Kidney tubule cell (primary cell): ENCODE measurements around the gene CLDN14.
"Not testable (repeated sequence)": the region's sequence is repeated elsewhere in the genome, so short reads cannot be mapped to it uniquely, and the experiment has no call there.

Experiments used
- DNase-seq: peaks from one replicate; pipeline ENCODE4 v3.0.0-alpha.2; 2018; ENCODE audit warnings: low spot score

CLDN14 gene

GRCh38 chr21:36499578-36500471 lies 19.9 kb upstream of the CLDN14 start:
- DNase-seq = peak; percentile 59

DNA sequence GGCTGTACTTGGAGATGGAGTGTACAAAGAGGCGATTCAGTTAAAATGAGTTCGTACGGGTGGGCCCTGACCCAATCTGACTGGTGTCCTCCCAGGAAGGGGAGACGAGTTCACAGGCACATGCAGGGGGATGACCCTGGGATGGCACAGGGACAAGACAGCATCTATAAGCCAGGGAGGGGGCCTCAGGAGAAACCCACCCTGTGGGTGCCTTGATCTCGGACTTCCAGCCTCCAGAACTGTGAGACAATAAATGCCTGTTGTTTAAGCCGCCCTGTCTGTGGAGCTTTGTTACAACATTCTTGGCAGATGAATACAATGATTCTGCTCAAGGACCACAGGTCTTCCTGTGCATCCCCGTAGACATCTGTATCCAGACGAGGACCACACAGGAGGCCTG lies 14.6 kb upstream of the CLDN14 start:
- no peak for DNase-seq

DNA sequence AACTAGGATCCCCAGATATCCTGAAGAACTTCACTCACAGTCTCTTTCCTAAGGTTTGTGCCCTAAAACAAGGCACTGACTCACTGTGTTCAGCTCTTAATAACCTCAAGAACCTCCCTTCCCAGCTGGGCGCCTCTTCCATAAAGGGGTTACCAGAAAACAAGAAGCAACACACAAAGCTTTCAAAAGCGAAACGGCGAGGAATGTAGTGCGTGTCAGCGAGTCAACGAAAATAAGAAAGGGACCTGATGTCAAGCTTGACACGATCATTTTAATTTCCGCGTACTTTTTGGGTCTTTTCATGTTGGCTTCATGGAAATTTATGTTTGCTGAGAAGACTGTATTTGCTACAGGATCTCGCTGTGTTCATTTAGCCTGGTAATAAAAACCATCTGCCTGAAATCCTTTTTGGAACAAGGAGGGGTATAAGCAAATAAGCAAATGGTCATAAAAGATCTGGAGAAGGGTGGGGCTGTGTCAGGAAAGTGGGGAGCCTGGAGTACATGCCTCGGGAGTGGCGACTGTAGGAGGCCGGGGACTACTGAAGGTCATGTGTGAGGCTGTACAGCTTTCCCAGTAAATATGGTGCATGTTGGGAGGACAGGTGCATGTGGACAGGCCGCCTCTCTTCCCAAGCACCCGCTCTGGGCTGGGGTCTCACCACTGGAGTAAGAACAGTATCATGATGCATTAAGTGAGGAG lies 11.4 kb upstream of the CLDN14 start:
- DNase-seq = no peak

DNA sequence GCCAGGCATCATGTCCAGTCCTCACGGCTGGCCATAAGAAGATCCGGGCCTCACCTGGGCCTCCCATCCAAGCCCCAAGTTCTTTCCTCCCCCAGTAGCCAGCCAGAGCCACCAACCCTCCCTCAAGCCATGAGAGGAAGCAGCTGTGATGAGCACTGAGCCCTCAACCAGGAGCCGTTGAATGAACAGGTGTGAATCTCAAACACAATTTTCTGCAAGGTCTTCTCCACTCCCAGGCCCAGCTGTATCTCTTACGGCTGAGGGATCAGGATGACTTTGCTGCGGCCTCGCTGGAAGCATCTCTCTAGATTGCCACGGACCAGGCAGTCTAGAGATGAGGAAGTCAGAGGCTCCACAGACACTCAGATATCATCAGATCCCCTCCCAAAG lies 9.8 kb upstream of the CLDN14 start:
- no peak for DNase-seq

GRCh38 chr21:36489103-36489775 lies 9.3 kb upstream of the CLDN14 start:
- no peak for DNase-seq

DNA sequence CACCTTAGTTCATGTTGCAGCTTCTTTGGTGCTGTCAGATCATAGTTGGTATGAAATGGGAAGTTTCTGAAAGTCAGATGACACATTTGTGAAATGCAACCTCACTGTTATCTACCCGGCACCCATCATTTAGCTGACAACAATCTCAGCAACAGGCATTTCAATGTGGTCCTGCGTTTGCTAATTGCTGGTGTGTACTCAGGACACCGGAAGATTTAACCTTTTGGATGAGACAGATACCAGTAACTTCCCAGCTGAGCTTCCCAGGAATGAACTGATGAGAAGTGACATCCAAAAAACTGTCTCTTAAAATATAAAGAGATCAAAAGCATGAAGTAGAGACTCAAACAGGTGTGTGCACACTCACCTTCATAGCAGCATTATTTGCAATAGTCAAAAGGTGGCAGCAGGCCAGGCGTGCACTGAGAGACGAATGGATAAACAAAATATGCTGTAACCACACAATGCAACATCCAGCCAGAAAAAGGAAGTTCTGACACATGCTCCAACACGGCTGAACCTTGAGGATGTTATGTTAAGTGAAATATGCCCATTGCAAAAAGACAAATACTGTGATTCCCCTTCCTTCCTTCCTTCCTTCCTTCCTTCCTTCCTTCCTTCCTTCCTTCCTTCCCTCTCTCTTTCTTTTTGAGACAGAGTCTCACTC lies 7.9 kb upstream of the CLDN14 start:
- DNase-seq = peak; percentile 18

GRCh38 chr21:36486246-36486645 lies 6.3 kb upstream of the CLDN14 start:
- DNase-seq = no peak

- DNase-seq = no peak
Observed at GRCh38 chr21:36485476-36485875, 5.6 kb upstream of the CLDN14 start.

- no peak for DNase-seq
Observed at GRCh38 chr21:36483095-36483494, 3.2 kb upstream of the CLDN14 start.

GRCh38 chr21:36482673-36483072 lies 2.8 kb upstream of the CLDN14 start:
- DNase-seq = no peak

DNA sequence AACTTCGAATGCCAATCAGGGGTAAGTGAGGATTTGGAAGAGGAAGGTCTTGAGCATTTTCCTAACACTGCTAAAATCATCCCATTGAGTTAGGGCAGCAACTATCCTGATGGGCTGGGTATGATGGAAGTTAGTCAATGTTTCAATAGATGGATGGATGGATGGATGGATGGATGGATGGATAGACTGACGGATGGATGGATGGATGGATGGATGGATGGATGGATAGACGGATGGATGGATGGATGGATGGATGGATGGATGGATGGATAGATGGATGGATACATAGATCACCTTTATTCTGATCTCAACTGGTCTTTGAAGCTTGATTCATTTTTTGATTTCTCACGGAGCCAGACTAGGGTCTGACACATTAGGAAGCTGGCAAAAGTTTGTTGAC lies 2.3 kb upstream of the CLDN14 start:
- no peak for DNase-seq

- DNase-seq = no peak
Observed at GRCh38 chr21:36481639-36482038, 1.7 kb upstream of the CLDN14 start.

- DNase-seq = no peak
Observed at GRCh38 chr21:36480618-36481017, 696 bp upstream of the CLDN14 start.

DNA sequence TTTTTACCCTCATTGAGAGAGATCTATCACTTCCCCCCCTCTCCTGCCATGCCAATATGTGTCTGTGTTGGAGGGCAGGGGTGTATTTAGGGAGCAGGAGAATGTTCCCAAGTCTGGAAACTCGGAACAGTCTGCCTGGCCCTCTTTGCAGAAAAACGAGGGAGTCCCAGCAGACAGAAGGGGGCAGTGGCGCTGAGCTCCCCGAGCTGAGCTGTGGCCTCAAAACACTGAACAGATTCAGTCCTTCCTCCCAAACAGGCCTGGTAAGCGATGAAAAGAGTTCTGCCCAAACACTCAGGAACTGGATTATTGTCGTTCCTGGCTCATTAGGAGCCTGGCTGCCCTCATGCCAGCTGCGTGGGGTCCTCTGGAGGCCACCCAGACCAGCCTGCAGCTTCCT lies 981 bp downstream of the CLDN14 start:
- no peak for DNase-seq

- DNase-seq = peak; percentile 92
Observed at GRCh38 chr21:36478207-36478701, 1.7 kb downstream of the CLDN14 start.

DNA sequence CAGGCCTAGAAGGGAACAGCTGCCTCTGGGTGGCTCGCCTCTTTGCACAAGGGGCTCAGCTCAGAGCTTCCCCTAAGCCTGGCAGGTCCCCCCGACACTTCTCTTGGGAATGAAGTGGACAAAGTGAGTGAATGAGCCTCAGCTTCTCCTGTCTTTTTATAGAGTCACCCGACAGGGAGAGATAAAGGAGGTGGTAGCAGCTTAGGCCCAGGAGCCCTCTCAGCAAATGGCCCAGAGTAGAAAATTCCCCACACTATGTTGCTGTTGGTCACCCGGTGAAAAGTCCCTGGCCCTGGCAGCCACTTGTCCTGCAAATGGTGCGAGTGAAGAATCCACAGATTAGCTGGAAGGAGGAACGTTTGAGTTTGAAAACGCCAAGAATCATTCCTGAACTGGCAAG lies 2.4 kb downstream of the CLDN14 start:
- DNase-seq = no peak

DNA sequence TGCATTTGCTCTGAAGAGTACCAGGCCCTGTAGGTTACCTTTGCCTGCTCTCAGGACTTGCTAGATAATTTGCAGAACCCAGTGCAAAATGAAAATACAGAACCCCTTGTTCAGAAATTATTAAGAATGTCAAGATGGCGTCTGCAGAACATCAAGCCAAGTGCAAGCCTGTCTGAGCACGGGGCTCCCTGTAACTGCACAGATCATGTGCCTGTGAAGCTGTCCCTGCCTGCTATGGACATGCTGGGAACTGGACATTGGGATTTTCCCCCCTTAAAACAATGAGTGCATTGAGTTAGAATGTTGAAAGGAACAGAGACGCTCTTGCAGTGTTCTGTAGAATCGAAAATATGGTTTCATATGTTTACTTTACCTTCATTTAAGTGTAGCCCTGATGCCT lies 2.9 kb downstream of the CLDN14 start:
- no peak for DNase-seq

DNA sequence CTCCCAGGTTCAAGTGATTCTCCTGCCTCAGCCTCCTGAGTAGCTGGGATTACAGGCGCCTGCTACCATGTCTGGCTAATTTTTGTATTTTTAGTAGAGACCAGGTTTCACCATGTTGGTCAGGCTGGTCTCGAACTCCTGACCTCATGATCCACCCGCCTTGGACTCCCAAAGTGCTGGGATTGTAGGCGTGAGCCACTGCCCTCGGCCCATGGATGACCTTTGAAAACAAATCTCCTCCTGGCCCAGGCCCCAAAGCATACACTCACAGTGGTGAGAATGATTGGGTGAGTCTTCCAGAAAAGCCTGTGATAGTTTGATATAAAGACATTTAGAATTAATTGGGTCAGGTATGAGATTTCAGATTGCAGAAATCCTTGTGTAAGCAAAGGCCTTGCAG lies 3.4 kb downstream of the CLDN14 start:
- not testable (repeated sequence) for DNase-seq

DNA sequence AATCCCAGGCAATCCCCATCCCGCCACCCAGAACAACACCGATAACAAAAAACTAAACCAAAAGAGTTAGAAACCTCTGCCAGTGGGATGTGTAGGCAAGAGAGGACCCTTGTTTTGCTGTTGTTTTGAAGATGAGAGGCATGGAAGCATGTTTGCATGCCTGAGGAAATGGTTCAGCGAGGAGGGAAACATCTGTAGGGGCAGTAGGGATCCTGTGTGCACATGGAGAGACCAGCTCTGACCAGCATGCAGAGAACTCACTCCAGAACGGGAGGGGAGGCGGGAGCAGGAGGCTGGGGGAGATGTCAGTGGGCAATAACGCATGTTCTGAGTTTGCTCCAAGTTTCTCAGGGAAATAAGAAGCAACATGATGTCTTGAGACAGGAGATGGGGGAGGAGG lies 5.3 kb downstream of the CLDN14 start:
- DNase-seq = no peak

GRCh38 chr21:36473203-36473602 lies 6.7 kb downstream of the CLDN14 start:
- DNase-seq = no peak

DNA sequence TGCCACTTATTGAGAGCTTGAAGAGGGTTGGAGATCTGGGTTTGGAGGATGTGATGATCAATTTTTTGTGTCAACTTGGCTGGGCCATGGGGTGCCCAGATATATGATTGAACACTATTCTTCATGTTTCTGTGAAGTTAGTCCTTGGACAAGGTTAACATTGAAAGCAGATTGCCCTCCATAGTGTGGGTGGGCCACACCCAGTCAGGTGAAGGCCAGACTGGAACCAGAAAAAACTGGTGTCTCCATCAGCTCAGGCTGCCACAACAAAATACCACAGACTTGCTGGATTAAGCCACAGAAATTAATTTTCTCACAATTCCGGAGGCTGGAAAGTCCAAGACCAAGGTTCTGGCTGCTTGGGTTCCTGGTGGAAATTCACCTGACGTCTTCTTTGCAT lies 7.5 kb downstream of the CLDN14 start:
- DNase-seq = no peak

GRCh38 chr21:36471254-36471723 lies 8.6 kb downstream of the CLDN14 start:
- DNase-seq = peak; percentile 53
